WTC11 (cell line): ENCODE data around the gene SRP9. TPM values are rescaled to one million over a fixed set of nuclear protein-coding genes. Genes with fewer than 3 reads are reported as not detected.

Experiments
- ATAC-seq: fragments of 200-7000 bp; cut with Tn5 transposase; 2 replicates; pipeline ENCODE4 v1.10.0; 2021; ENCODE audit warnings: mild to moderate bottlenecking, moderate library complexity
- CTCF ChIA-PET: fragments of 300-600 bp; sonication (Branson Sonifier 250); formaldehyde crosslinking; loops from one replicate; lab custom pipeline; 2021; ENCODE audit warnings: antibody characterized with exemption; lab: Charles Lee
- POLR2A ChIA-PET: fragments of 350-600 bp; sonication (Branson Sonifier 250); formaldehyde crosslinking; loops from one replicate; lab custom pipeline; 2021; ENCODE audit warnings: antibody characterized with exemption; lab: Charles Lee
- DNase-seq: peaks from one replicate; pipeline ENCODE4 v3.0.0; 2021; ENCODE audit warnings: low spot score
- H3K27ac Mint-ChIP-seq: 2 replicates; pipeline ENCODE4 v1.8.0; 2021; ENCODE audit warnings: mixed read lengths
- H3K27me3 Mint-ChIP-seq: 2 replicates; pipeline ENCODE4 v1.8.0; 2021; ENCODE audit warnings: low read depth, mild to moderate bottlenecking, moderate library complexity, mixed read lengths
- H3K36me3 Mint-ChIP-seq: 2 replicates; pipeline ENCODE4 v1.8.0; 2021; ENCODE audit warnings: mixed read lengths
- H3K4me1 Mint-ChIP-seq: 2 replicates; pipeline ENCODE4 v1.8.0; 2022; ENCODE audit warnings: mixed read lengths
- H3K4me3 Mint-ChIP-seq: 2 replicates; pipeline ENCODE4 v1.8.0; 2021; ENCODE audit warnings: mild to moderate bottlenecking, moderate library complexity, mixed read lengths
- H3K9me3 Mint-ChIP-seq: 2 replicates; pipeline ENCODE4 v1.8.0; 2021; ENCODE audit warnings: mixed read lengths
- ATF1 ChIP-seq: sonication (generic); formaldehyde crosslinking; IDR thresholded peaks from 2 replicates; pipeline ENCODE4 v1.8.1; 2023; ENCODE audit warnings: mild to moderate bottlenecking, moderate library complexity, missing genetic modification reagents
- ATF6 ChIP-seq: sonication (generic); formaldehyde crosslinking; IDR thresholded peaks from 2 replicates; pipeline ENCODE4 v1.8.1; 2023; ENCODE audit warnings: mild to moderate bottlenecking, missing genetic modification reagents
- ESRRA ChIP-seq: sonication (generic); formaldehyde crosslinking; IDR thresholded peaks from 2 replicates; pipeline ENCODE4 v1.8.1; 2022; ENCODE audit warnings: mild to moderate bottlenecking, missing genetic modification reagents, borderline replicate concordance
- SMAD3 ChIP-seq: sonication (generic); formaldehyde crosslinking; IDR thresholded peaks from 2 replicates; pipeline ENCODE4 v1.8.0; 2022; ENCODE audit warnings: missing genetic modification reagents, mild to moderate bottlenecking, borderline replicate concordance
- ZNF121 ChIP-seq: sonication (generic); formaldehyde crosslinking; IDR thresholded peaks from 2 replicates; pipeline ENCODE4 v1.8.0; 2023; ENCODE audit warnings: missing genetic modification reagents
- ZNF219 ChIP-seq: sonication (generic); formaldehyde crosslinking; IDR thresholded peaks from 2 replicates; pipeline ENCODE4 v1.8.0; 2023; ENCODE audit warnings: missing genetic modification reagents, mild to moderate bottlenecking, borderline replicate concordance
- ZNF396 ChIP-seq: fragments of 250-450 bp; sonication (Bioruptor Pico); IDR thresholded peaks from 2 replicates; pipeline ENCODE4 v1.8.0; 2021; ENCODE audit warnings: mild to moderate bottlenecking, moderate library complexity, borderline replicate concordance
- ZNF512 ChIP-seq: sonication (generic); formaldehyde crosslinking; IDR thresholded peaks from 2 replicates; pipeline ENCODE4 v1.8.1; 2022; ENCODE audit warnings: missing genetic modification reagents, borderline replicate concordance
- ZNF671 ChIP-seq: fragments of 250-450 bp; sonication (Bioruptor Pico); IDR thresholded peaks from 2 replicates; pipeline ENCODE4 v1.8.0; 2021; ENCODE audit warnings: mild to moderate bottlenecking
- total RNA-seq: library from RNA; stranded (reverse); gene quantifications from 3 replicates; pipeline ENCODE4 v1.2.3, GENCODE V29; 2021
- TF ChIP-seq, protein P1 (sequence below): sonication (generic); formaldehyde crosslinking; IDR thresholded peaks from 2 replicates; pipeline ENCODE4 v1.8.1; 2023; ENCODE audit warnings: mild to moderate bottlenecking, moderate library complexity, missing genetic modification reagents
- TF ChIP-seq, protein P2 (sequence below): sonication (generic); formaldehyde crosslinking; IDR thresholded peaks from 2 replicates; pipeline ENCODE4 v1.8.1; 2022; ENCODE audit warnings: low read depth, mild to moderate bottlenecking, moderate library complexity, missing genetic modification reagents, borderline replicate concordance
- TF ChIP-seq, protein P3 (sequence below): sonication (generic); formaldehyde crosslinking; IDR thresholded peaks from 2 replicates; pipeline ENCODE4 v1.8.1; 2023; ENCODE audit warnings: mild to moderate bottlenecking, missing genetic modification reagents

SRP9 gene
- total RNA-seq, 1 experiment from 2014 or later, result 375 TPM

- TF ChIP-seq, protein P1, sequence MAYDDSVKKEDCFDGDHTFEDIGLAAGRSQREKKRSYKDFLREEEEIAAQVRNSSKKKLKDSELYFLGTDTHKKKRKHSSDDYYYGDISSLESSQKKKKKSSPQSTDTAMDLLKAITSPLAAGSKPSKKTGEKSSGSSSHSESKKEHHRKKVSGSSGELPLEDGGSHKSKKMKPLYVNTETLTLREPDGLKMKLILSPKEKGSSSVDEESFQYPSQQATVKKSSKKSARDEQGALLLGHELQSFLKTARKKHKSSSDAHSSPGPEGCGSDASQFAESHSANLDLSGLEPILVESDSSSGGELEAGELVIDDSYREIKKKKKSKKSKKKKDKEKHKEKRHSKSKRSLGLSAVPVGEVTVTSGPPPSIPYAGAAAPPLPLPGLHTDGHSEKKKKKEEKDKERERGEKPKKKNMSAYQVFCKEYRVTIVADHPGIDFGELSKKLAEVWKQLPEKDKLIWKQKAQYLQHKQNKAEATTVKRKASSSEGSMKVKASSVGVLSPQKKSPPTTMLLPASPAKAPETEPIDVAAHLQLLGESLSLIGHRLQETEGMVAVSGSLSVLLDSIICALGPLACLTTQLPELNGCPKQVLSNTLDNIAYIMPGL (CRISPR knock-in tag), result no peak
- TF ChIP-seq ZNF512 (no peak), ESRRA (no peak)
- TF ChIP-seq, protein P2, sequence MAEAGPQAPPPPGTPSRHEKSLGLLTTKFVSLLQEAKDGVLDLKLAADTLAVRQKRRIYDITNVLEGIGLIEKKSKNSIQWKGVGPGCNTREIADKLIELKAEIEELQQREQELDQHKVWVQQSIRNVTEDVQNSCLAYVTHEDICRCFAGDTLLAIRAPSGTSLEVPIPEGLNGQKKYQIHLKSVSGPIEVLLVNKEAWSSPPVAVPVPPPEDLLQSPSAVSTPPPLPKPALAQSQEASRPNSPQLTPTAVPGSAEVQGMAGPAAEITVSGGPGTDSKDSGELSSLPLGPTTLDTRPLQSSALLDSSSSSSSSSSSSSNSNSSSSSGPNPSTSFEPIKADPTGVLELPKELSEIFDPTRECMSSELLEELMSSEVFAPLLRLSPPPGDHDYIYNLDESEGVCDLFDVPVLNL, result no peak
Measured at GRCh38 chr1:225772848-225773247, 4.8 kb upstream of the SRP9 start (continued).

GRCh38 chr1:225774281-225775147 is 3.1 kb upstream of the SRP9 start:
- DNase-seq (no peak), ATAC-seq (no peak)
- ChIA-PET POLR2A (no interaction called here), CTCF (interaction anchor here (1.3 to 5.1 kb wide), 3 partner anchors 35 to 300 kb away, joined by 3 to 73 read pairs (median 7); no protein-coding TSS in a partner anchor)
- H3K4me3 Mint-ChIP-seq, result no peak overlapping the region
- H3K27me3 Mint-ChIP-seq, result no peaks in the 10 kb centered on the region; the same call in 1 of the 2 replicates
- no peaks in the 10 kb centered on the region for H3K9me3 Mint-ChIP-seq
- peaks cover 39% of the 10 kb centered on the region for H3K4me1 Mint-ChIP-seq
- TF ChIP-seq ZNF121 (CRISPR knock-in tag) (no peak), ZNF396 (CRISPR knock-in tag) (no peak), ZNF671 (CRISPR knock-in tag) (no peak), SMAD3 (CRISPR knock-in tag) (no peak), ATF1 (CRISPR knock-in tag) (no peak), ATF6 (CRISPR knock-in tag) (no peak)
- TF ChIP-seq, protein P3, sequence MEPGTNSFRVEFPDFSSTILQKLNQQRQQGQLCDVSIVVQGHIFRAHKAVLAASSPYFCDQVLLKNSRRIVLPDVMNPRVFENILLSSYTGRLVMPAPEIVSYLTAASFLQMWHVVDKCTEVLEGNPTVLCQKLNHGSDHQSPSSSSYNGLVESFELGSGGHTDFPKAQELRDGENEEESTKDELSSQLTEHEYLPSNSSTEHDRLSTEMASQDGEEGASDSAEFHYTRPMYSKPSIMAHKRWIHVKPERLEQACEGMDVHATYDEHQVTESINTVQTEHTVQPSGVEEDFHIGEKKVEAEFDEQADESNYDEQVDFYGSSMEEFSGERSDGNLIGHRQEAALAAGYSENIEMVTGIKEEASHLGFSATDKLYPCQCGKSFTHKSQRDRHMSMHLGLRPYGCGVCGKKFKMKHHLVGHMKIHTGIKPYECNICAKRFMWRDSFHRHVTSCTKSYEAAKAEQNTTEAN (CRISPR knock-in tag), result no peak
- H3K27ac Mint-ChIP-seq, result no peak overlapping the region
- H3K36me3 Mint-ChIP-seq, result no peaks in the 10 kb centered on the region; the same call in 1 of the 2 replicates

DNA sequence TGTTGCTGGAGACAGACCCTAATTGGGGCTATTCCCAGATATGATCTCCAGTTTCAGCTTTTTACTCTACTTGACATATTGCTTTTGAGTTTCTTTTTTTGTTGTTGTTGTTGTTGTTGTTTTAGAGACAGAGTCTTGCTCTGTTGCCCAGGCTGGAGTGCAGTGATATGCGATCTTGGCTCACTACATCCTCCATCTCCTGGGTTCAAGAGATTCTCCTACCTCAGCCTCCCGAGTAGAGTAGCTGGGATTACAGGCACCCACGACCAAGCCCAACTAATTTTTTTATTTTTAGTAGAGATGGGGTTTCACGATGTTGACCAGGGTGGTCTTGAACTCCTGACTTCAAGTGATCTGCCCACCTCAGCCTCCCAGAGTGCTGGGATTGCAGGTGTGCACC is 1.3 kb upstream of the SRP9 start:
- H3K4me1 Mint-ChIP-seq, result peaks cover 41% of the 10 kb centered on the region
- H3K36me3 Mint-ChIP-seq, result peaks cover 9% of the 10 kb centered on the region
- ATAC-seq, result no peak
- no peak for DNase-seq
- CTCF ChIA-PET, result interaction anchor here (0.6 to 2.4 kb wide), 5 partner anchors 33 to 321 kb away, joined by 3 to 45 read pairs (median 3); partner anchors contain the start of gene EPHX1
- no peak overlapping the region for H3K4me3 Mint-ChIP-seq
- no peaks in the 10 kb centered on the region for H3K27me3 Mint-ChIP-seq
- no peaks in the 10 kb centered on the region for H3K9me3 Mint-ChIP-seq
- H3K27ac Mint-ChIP-seq, result no peak overlapping the region
- POLR2A ChIA-PET, result no interaction called here
- TF ChIP-seq ZNF219, result no peak
- TF ChIP-seq, all 79 proteins: peak for 0
